Measurements from ENCODE around the gene RUVBL2.

- TF ChIP-seq CTCF (IDR thresholded peaks at IDR 0.05) (peak in 2 of 7 experiments; percentile 13 to 33), POLR2AphosphoS5 (IDR thresholded peaks at IDR 0.05) (no peak), POLR2A (IDR thresholded peaks at IDR 0.05) (no peak), EP300 (IDR thresholded peaks at IDR 0.05) (no peak)
Measured at GRCh38 chr19:48997972-48998371, 4.3 kb downstream of the RUVBL2 start.
